NCI-H510A treated with DMSO at 0.1 percent for 48 hours (cell line): ENCODE data around the gene WIF1.

Source experiments
- DNase-seq: peaks from one replicate; lab custom pipeline; 2025; lab: John Stamatoyannopoulos, UW

The WIF1 gene

GRCh38 chr12:65122703-65123102, 1.6 kb upstream of the WIF1 start:
- DNase-seq = peak; percentile 37

GRCh38 chr12:65121956-65122469, 908 bp upstream of the WIF1 start:
- DNase-seq = no peak

- no peak for DNase-seq
Observed at GRCh38 chr12:65119063-65119462, 2.0 kb downstream of the WIF1 start.

GRCh38 chr12:65113621-65114035, 7.5 kb downstream of the WIF1 start:
- DNase-seq = no peak

GRCh38 chr12:65106948-65107347, 14.2 kb downstream of the WIF1 start:
- peak; percentile 6 for DNase-seq

- no peak for DNase-seq
Observed at GRCh38 chr12:65100140-65100539, 21.0 kb downstream of the WIF1 start.

- DNase-seq = no peak
Observed at GRCh38 chr12:65099182-65099581, 21.9 kb downstream of the WIF1 start.

- DNase-seq = no peak
Observed at GRCh38 chr12:65098364-65098763, 22.7 kb downstream of the WIF1 start.

- DNase-seq = no peak
Observed at GRCh38 chr12:65094722-65095121, 26.4 kb downstream of the WIF1 start.

GRCh38 chr12:65093606-65094005, 27.5 kb downstream of the WIF1 start:
- no peak for DNase-seq

GRCh38 chr12:65090461-65090860, 30.6 kb downstream of the WIF1 start:
- DNase-seq = no peak

- no peak for DNase-seq
Observed at GRCh38 chr12:65086236-65086635, 34.9 kb downstream of the WIF1 start.

- DNase-seq = no peak
Observed at GRCh38 chr12:65084579-65084978, 36.5 kb downstream of the WIF1 start.

GRCh38 chr12:65083581-65083980, 37.5 kb downstream of the WIF1 start:
- DNase-seq = no peak

- no peak for DNase-seq
Observed at GRCh38 chr12:65082406-65082805, 38.7 kb downstream of the WIF1 start.

- no peak for DNase-seq
Observed at GRCh38 chr12:65081496-65081895, 39.6 kb downstream of the WIF1 start.

- DNase-seq = no peak
Observed at GRCh38 chr12:65074932-65075331, 46.2 kb downstream of the WIF1 start.

- no peak for DNase-seq
Observed at GRCh38 chr12:65069336-65069735, 51.8 kb downstream of the WIF1 start.

GRCh38 chr12:65067383-65067782, 53.7 kb downstream of the WIF1 start:
- DNase-seq = no peak

- DNase-seq = no peak
Observed at GRCh38 chr12:65055859-65056258, 65.2 kb downstream of the WIF1 start.

- DNase-seq = no peak
Observed at GRCh38 chr12:65051218-65051617, 69.9 kb downstream of the WIF1 start.

GRCh38 chr12:65045269-65045668, 75.8 kb downstream of the WIF1 start:
- DNase-seq = no peak

- no peak for DNase-seq
Observed at GRCh38 chr12:65039301-65039700, 81.8 kb downstream of the WIF1 start.

GRCh38 chr12:65025136-65025535, 96.0 kb downstream of the WIF1 start:
- DNase-seq = no peak

GRCh38 chr12:65023485-65023884, 97.6 kb downstream of the WIF1 start:
- no peak for DNase-seq
